ENCODE data around the gene RPL32.

The RPL32 gene

GRCh38 chr3:12841149-12841969, at the start of gene RPL32:
Gene RPL32, minus strand, starts transcription at chr3:12841565. Its CDS starts 1,328 bp downstream, at chr3:12840237.
- peak within 1 kb of the TSS; percentile 99 for H3K4me3 ChIP-seq (ENCODE audit: low read depth, low read length)
- DNase-seq (ENCODE audit: low read depth): peak; percentile 95
- TF ChIP-seq, protein P1, sequence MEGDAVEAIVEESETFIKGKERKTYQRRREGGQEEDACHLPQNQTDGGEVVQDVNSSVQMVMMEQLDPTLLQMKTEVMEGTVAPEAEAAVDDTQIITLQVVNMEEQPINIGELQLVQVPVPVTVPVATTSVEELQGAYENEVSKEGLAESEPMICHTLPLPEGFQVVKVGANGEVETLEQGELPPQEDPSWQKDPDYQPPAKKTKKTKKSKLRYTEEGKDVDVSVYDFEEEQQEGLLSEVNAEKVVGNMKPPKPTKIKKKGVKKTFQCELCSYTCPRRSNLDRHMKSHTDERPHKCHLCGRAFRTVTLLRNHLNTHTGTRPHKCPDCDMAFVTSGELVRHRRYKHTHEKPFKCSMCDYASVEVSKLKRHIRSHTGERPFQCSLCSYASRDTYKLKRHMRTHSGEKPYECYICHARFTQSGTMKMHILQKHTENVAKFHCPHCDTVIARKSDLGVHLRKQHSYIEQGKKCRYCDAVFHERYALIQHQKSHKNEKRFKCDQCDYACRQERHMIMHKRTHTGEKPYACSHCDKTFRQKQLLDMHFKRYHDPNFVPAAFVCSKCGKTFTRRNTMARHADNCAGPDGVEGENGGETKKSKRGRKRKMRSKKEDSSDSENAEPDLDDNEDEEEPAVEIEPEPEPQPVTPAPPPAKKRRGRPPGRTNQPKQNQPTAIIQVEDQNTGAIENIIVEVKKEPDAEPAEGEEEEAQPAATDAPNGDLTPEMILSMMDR (IDR thresholded peaks at IDR 0.05; ENCODE audit: control insufficient read depth, extremely low read depth, insufficient read depth): peak; percentile 74

DNA sequence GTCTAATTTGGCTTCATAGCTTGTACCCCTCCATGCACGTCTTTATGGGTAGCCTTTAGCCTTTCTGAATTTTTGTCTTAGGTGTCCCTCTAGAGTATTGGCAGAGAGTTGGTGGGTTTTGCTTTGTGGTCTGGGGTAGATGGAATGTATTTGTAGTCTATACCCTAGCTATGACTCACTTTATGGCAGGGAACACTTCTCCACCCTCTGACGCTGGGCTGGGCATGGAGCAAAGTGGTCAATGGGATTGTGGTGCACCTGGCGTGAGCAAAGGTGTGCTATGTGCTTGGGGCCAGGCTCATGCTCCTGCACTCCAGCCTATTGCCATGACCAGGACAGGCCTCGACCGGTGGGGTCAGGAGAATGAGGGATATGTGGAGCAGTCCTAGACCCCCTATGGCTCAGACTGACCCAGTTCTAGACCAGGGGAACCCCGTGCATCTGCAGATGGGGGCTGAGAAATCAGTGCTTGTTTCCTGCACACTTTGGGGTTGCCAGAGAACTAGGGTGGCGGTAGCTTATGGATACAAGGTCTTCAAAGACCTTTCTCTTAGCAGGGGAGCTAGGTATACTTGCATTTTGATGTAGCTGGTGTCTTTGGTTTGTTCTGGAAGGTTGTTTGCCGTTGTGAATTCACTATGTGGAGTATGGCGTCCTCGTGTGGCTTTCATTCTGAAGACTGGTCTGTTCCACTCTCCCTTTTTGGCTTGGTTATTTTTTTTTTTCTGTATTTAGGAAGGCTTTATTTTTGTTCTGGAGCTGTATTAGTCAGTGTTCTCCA, 49.4 kb upstream of the RPL32 start:
- TF ChIP-seq, protein P1 (IDR thresholded peaks at IDR 0.05; ENCODE audit: control insufficient read depth, extremely low read depth, insufficient read depth): no peak
- no peak for DNase-seq (ENCODE audit: low read depth)
- H3K4me3 ChIP-seq (ENCODE audit: low read depth, low read length): no peak overlapping the region

- TF ChIP-seq, protein P1 (IDR thresholded peaks at IDR 0.05; ENCODE audit: control insufficient read depth, extremely low read depth, insufficient read depth): no peak
- no peak for DNase-seq (ENCODE audit: low read depth)
- H3K4me3 ChIP-seq (ENCODE audit: low read depth, low read length): no peak overlapping the region
These were observed 45.4 kb upstream of the RPL32 start for GRCh38 chr3:12886736-12887135.

DNA sequence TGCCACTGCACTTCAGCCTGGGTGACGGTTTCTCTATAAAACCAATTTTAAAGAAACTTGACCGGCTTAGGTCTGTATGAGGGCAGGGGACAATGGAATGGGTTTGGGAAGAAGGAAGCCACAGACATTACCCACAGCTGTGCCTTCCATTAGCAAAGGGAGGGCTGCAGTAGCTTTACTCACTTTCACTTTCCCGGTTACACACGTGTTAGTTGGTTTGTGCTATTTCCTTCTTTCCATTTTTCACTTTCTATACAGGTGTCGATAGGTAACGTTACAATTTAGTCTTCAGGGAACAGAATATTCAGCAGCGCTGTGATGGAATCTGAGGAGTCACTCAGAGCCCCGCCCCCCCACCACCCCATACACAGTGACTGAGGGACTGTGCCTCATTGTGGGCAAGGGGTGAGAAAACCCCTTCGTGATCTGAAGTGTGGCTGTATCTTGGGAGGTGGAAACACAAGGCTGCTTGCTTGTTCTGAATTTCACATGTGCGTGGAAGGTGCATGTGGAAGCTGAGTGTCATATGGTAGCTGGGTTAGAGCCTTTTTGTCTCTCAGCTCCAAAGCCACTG, 44.8 kb upstream of the RPL32 start:
- no peak overlapping the region for H3K4me3 ChIP-seq (ENCODE audit: low read depth, low read length)
- TF ChIP-seq, protein P1 (IDR thresholded peaks at IDR 0.05; ENCODE audit: control insufficient read depth, extremely low read depth, insufficient read depth): no peak
- DNase-seq (ENCODE audit: low read depth): no peak

- TF ChIP-seq, protein P1 (IDR thresholded peaks at IDR 0.05; ENCODE audit: control insufficient read depth, extremely low read depth, insufficient read depth): no peak
- no peak for DNase-seq (ENCODE audit: low read depth)
- H3K4me3 ChIP-seq (ENCODE audit: low read depth, low read length): no peak overlapping the region
These were observed 44.2 kb upstream of the RPL32 start for GRCh38 chr3:12885583-12885930.

GRCh38 chr3:12884790-12885582, 43.6 kb upstream of the RPL32 start:
- no peak for DNase-seq (ENCODE audit: low read depth)
- TF ChIP-seq, protein P1 (IDR thresholded peaks at IDR 0.05; ENCODE audit: control insufficient read depth, extremely low read depth, insufficient read depth): no peak
- H3K4me3 ChIP-seq (ENCODE audit: low read depth, low read length): no peak overlapping the region
